Keratinocyte (primary cell): ENCODE measurements around the gene LPCAT1. TPM values are rescaled to one million over a fixed set of nuclear protein-coding genes. Genes with fewer than 3 reads are reported as not detected.
A peak's percentile ranks its signal among the peaks of the same experiment; 100 is the strongest.

Experiments
- DNase-seq: peaks from one replicate; pipeline ENCODE4 v3.0.0-alpha.2; 2011; ENCODE audit warnings: low read depth, missing footprints, low spot score
- FAIRE-seq: peaks from 2 replicates; lab custom pipeline; 2011; peaks lifted over from hg19 to GRCh38; lab: Jason Lieb, UNC
- H2AFZ ChIP-seq: 2 replicates; pipeline ENCODE4 v1.6.0; 2012; ENCODE audit warnings: low read length, control low read depth, inconsistent platforms; ENCODE audit not compliant: control insufficient read depth
- H3K27ac ChIP-seq: 2 replicates; pipeline ENCODE4 v1.5.1; 2011; ENCODE audit warnings: low read length; ENCODE audit not compliant: control insufficient read depth, insufficient read depth
- H3K27me3 ChIP-seq: 3 replicates; pipeline ENCODE4 v1.6.0; 2011; ENCODE audit warnings: low read length; ENCODE audit not compliant: control insufficient read depth, insufficient read depth; ENCODE audit errors: extremely low read depth
- H3K36me3 ChIP-seq, 2 experiments: 2 replicates in 1 of 2; 3 replicates in 1 of 2; pipeline ENCODE4 v1.5.1; 2011; ENCODE audit warnings: low read length in 2 of 2, mild to moderate bottlenecking in 1 of 2; ENCODE audit not compliant: control insufficient read depth in 2 of 2, insufficient read depth in 2 of 2; ENCODE audit errors: extremely low read depth in 1 of 2
- H3K4me1 ChIP-seq: 3 replicates; pipeline ENCODE4 v1.5.1; 2011; ENCODE audit warnings: low read length; ENCODE audit not compliant: control insufficient read depth, insufficient read depth; ENCODE audit errors: extremely low read depth
- H3K4me2 ChIP-seq: 3 replicates; pipeline ENCODE4 v1.6.0; 2011; ENCODE audit warnings: low read depth, low read length; ENCODE audit not compliant: control insufficient read depth, insufficient read depth; ENCODE audit errors: extremely low read depth
- H3K4me3 ChIP-seq, 3 experiments: fragments of 200-600 bp in 1 of 3; sonication (generic) in 1 of 3; 2 replicates in 2 of 3; 3 replicates in 1 of 3; pipeline ENCODE4 v1.5.1; 2011 to 2016; ENCODE audit warnings: low read length in 3 of 3, mild to moderate bottlenecking in 3 of 3, control low read depth in 2 of 3, inconsistent platforms in 1 of 3, low read depth in 1 of 3, mixed read lengths in 1 of 3, mixed run types in 1 of 3, moderate library complexity in 1 of 3; ENCODE audit not compliant: control insufficient read depth in 2 of 3, insufficient read depth in 2 of 3; ENCODE audit errors: extremely low read depth in 1 of 3
- H3K79me2 ChIP-seq: 2 replicates; pipeline ENCODE4 v1.6.0; 2012; ENCODE audit warnings: low read length; ENCODE audit not compliant: control insufficient read depth, insufficient read depth
- H3K9ac ChIP-seq: 3 replicates; pipeline ENCODE4 v1.6.0; 2011; ENCODE audit warnings: low read length; ENCODE audit not compliant: control insufficient read depth, insufficient read depth; ENCODE audit errors: extremely low read depth
- H3K9me1 ChIP-seq: 3 replicates; pipeline ENCODE4 v1.6.0; 2011; ENCODE audit warnings: low read length; ENCODE audit not compliant: control insufficient read depth, insufficient read depth; ENCODE audit errors: extremely low read depth
- H3K9me3 ChIP-seq: 2 replicates; pipeline ENCODE4 v1.5.1; 2012; ENCODE audit warnings: low read depth, low read length; ENCODE audit not compliant: control insufficient read depth
- H4K20me1 ChIP-seq: 3 replicates; pipeline ENCODE4 v1.6.0; 2011; ENCODE audit warnings: low read length; ENCODE audit not compliant: control insufficient read depth, insufficient read depth; ENCODE audit errors: extremely low read depth
- CTCF ChIP-seq, 3 experiments: IDR thresholded peaks in 1 of 3; conservative IDR thresholded peaks in 1 of 3; optimal IDR thresholded peaks in 1 of 3; 2 replicates in 2 of 3; 3 replicates in 1 of 3; pipeline versions ENCODE3 to v1.5.1; 2011; ENCODE audit warnings: low read length in 3 of 3, mild to moderate bottlenecking in 3 of 3, moderate library complexity in 2 of 3, control low read depth in 1 of 3, inconsistent platforms in 1 of 3; ENCODE audit not compliant: insufficient read depth in 2 of 3; ENCODE audit errors: extremely low read depth in 1 of 3
- EZH2 ChIP-seq: IDR thresholded peaks from one replicate; pipeline ENCODE4 v1.6.1; 2012; ENCODE audit warnings: inconsistent platforms, mild to moderate bottlenecking, low read length, moderate library complexity
- dilution Hi-C: fragments of 300-500 bp; cut with MboI; formaldehyde crosslinking; loops from one replicate; pipeline ENCODE4 v1.7.0; 2020; ENCODE audit warnings: low sequenced_read_pairs; ENCODE audit not compliant: extremely low pct_ligation_motif_present
- polyA plus RNA-seq, 5 experiments: library from polyadenylated mRNA; depleted of rRNA in 3 of 5; stranded (reverse) in 3 of 5; stranded (forward) in 1 of 5; unstranded in 1 of 5; fragments of >200 nt; gene quantifications; 1 replicate in 1 of 5; 2 replicates in 3 of 5; 3 replicates in 1 of 5; pipeline versions ENCODE4 v1.2.1 to v1.2.3, GENCODE V29; 2011 to 2012; ENCODE audit warnings: missing spikeins in 2 of 5, low read depth in 1 of 5, low replicate concordance in 1 of 5

The LPCAT1 gene
- polyA plus RNA-seq, 1 donor (not counting 4 experiments of a cell fraction or from before 2014, with no cell fraction given): 32.9 TPM

GRCh38 chr5:1536322-1536845, 12.6 kb upstream of the LPCAT1 start:
- Histone ChIP-seq H3K27ac (peak overlapping the region; percentile 39), H3K27me3 (no peaks in the 10 kb centered on the region), H3K4me2 (peak overlapping the region; percentile 81), H3K9me3 (no peaks in the 10 kb centered on the region), H4K20me1 (no peaks in the 10 kb centered on the region), H3K4me3 (peak overlapping the region in 2 of 3 experiments; percentile 21 to 43), H3K9me1 (no peaks in the 10 kb centered on the region), H2AFZ (peak overlapping the region; percentile 73), H3K4me1 (peaks cover 13% of the 10 kb centered on the region), H3K9ac (peak overlapping the region; percentile 29), H3K79me2 (no peaks in the 10 kb centered on the region), H3K36me3 (no peaks in the 10 kb centered on the region)
- dilution Hi-C loops: no loop called here
- TF ChIP-seq CTCF (optimal IDR thresholded peaks at IDR 0.05 in 1 of 3, IDR thresholded peaks at IDR 0.05 in 1 of 3, conservative IDR thresholded peaks at IDR 0.05 in 1 of 3; ENCODE audit: extremely low read depth in 1 of 3, insufficient read depth in 2 of 3, low read length in 3 of 3): no peak
- DNase-seq (peak; percentile 49), FAIRE-seq (no peak)

GRCh38 chr5:1535646-1536045, 11.9 kb upstream of the LPCAT1 start:
- TF ChIP-seq EZH2 (no peak), CTCF (optimal IDR thresholded peaks at IDR 0.05 in 1 of 3, IDR thresholded peaks at IDR 0.05 in 1 of 3, conservative IDR thresholded peaks at IDR 0.05 in 1 of 3; ENCODE audit: extremely low read depth in 1 of 3, insufficient read depth in 2 of 3, low read length in 3 of 3) (no peak)
- no peak for DNase-seq
- H3K4me3 ChIP-seq: peak overlapping the region in 1 of 3 experiments; percentile 21
- H3K79me2 ChIP-seq: no peaks in the 10 kb centered on the region
- H4K20me1 ChIP-seq: no peaks in the 10 kb centered on the region
- H2AFZ ChIP-seq: peak overlapping the region; percentile 66
- no peaks in the 10 kb centered on the region for H3K27me3 ChIP-seq
- dilution Hi-C loops: no loop called here
- H3K27ac ChIP-seq: no peak overlapping the region
- no peaks in the 10 kb centered on the region for H3K36me3 ChIP-seq
- H3K9me3 ChIP-seq: no peaks in the 10 kb centered on the region
- H3K4me1 ChIP-seq: peaks cover 13% of the 10 kb centered on the region
- peak overlapping the region; percentile 81 for H3K4me2 ChIP-seq
- no peaks in the 10 kb centered on the region for H3K9me1 ChIP-seq
- no peak for FAIRE-seq
- H3K9ac ChIP-seq: no peak overlapping the region
